Liver (tissue), 9 donors: ENCODE data around the gene PRPF40A. TPM values are rescaled to one million over a fixed set of nuclear protein-coding genes. Genes with fewer than 3 reads are reported as not detected.

Experiments used
- DNase-seq: peaks from one replicate; pipeline ENCODE4 v3.0.0-alpha.2; 2017; ENCODE audit warnings: low spot score
- H3K27ac ChIP-seq, 2 donors: one replicate each; pipeline ENCODE4 v1.7.0; 2013; ENCODE audit warnings: inconsistent platforms in 2 of 2, low read length in 2 of 2, control low read depth in 1 of 2, low read depth in 1 of 2, mild to moderate bottlenecking in 1 of 2
- H3K27me3 ChIP-seq, 4 donors: one replicate each; pipeline versions ENCODE4 v1.6.1 to v1.7.0; 2013; ENCODE audit warnings: low read length in 3 of 4, inconsistent platforms in 1 of 4, mild to moderate bottlenecking in 1 of 4, moderate library complexity in 1 of 4; ENCODE audit not compliant: control insufficient read depth in 4 of 4, insufficient read depth in 4 of 4
- H3K36me3 ChIP-seq, 4 donors: one replicate each; pipeline versions ENCODE4 v1.6.1 to v1.7.0; 2013; ENCODE audit warnings: low read length in 3 of 4, mild to moderate bottlenecking in 3 of 4, low read depth in 1 of 4, moderate library complexity in 1 of 4; ENCODE audit not compliant: control insufficient read depth in 4 of 4, insufficient read depth in 3 of 4
- H3K4me1 ChIP-seq, 4 donors: one replicate each; pipeline versions ENCODE4 v1.6.1 to v1.7.0; 2013; ENCODE audit warnings: low read length in 3 of 4, mild to moderate bottlenecking in 3 of 4, moderate library complexity in 1 of 4; ENCODE audit not compliant: control insufficient read depth in 4 of 4, insufficient read depth in 4 of 4
- H3K4me3 ChIP-seq, 3 donors: one replicate each; pipeline versions ENCODE4 v1.6.1 to v1.7.0; 2013; ENCODE audit warnings: low read length in 3 of 3, control low read depth in 1 of 3, low read depth in 1 of 3, mild to moderate bottlenecking in 1 of 3
- H3K9ac ChIP-seq, 2 donors: one replicate each; pipeline ENCODE4 v1.7.0; 2013; ENCODE audit warnings: low read length in 2 of 2, mild to moderate bottlenecking in 2 of 2, moderate library complexity in 2 of 2, control low read depth in 1 of 2, low read depth in 1 of 2
- H3K9me3 ChIP-seq, 4 donors: one replicate each; pipeline versions ENCODE4 v1.6.1 to v1.7.0; 2013; ENCODE audit warnings: low read length in 3 of 4; ENCODE audit not compliant: control insufficient read depth in 4 of 4
- ATF3 ChIP-seq: IDR thresholded peaks from 2 replicates; pipeline ENCODE4 v1.6.1; 2016; ENCODE audit warnings: antibody characterized with exemption
- CTCF ChIP-seq: fragments of 150-350 bp; IDR thresholded peaks from 2 replicates; pipeline ENCODE4 v1.5.1; 2017; ENCODE audit warnings: improper control_type of control experiment, low read depth, low read length; ENCODE audit not compliant: missing input control
- FOXA1 ChIP-seq: IDR thresholded peaks from 2 replicates; pipeline ENCODE4 v1.6.1; 2016; ENCODE audit warnings: antibody characterized with exemption
- FOXA2 ChIP-seq: IDR thresholded peaks from 2 replicates; pipeline ENCODE4 v1.6.1; 2016; ENCODE audit warnings: antibody characterized with exemption
- GABPA ChIP-seq, 2 donors: IDR thresholded peaks in 1 of 2; conservative IDR thresholded peaks in 1 of 2; 2 replicates each; pipeline ENCODE4 v1.6.1; 2016; ENCODE audit warnings: antibody characterized with exemption in 2 of 2, mild to moderate bottlenecking in 1 of 2, moderate library complexity in 1 of 2
- HNF4A ChIP-seq, 2 donors: conservative IDR thresholded peaks; 2 replicates each; pipeline ENCODE4 v1.6.1; 2016; ENCODE audit warnings: antibody characterized with exemption in 2 of 2, mild to moderate bottlenecking in 2 of 2
- HNF4G ChIP-seq: IDR thresholded peaks from 2 replicates; pipeline ENCODE4 v1.6.1; 2016; ENCODE audit warnings: antibody characterized with exemption
- JUND ChIP-seq, 2 donors: IDR thresholded peaks; 2 replicates each; pipeline ENCODE4 v1.6.1; 2016; ENCODE audit warnings: antibody characterized with exemption in 2 of 2
- MAX ChIP-seq: IDR thresholded peaks from 2 replicates; pipeline ENCODE4 v1.6.1; 2016; ENCODE audit warnings: antibody characterized with exemption
- NR2F2 ChIP-seq: IDR thresholded peaks from 2 replicates; pipeline ENCODE4 v1.6.1; 2016; ENCODE audit warnings: antibody characterized with exemption
- RAD21 ChIP-seq, 2 donors: IDR thresholded peaks; 2 replicates each; pipeline ENCODE4 v1.6.1; 2016; ENCODE audit warnings: antibody characterized with exemption in 2 of 2, mild to moderate bottlenecking in 2 of 2
- RXRA ChIP-seq, 2 donors: IDR thresholded peaks; 2 replicates each; pipeline ENCODE4 v1.6.1; 2017 to 2018; ENCODE audit warnings: antibody characterized with exemption in 2 of 2, mild to moderate bottlenecking in 1 of 2
- YY1 ChIP-seq: IDR thresholded peaks from 2 replicates; pipeline ENCODE4 v1.6.1; 2016; ENCODE audit warnings: antibody characterized with exemption, mild to moderate bottlenecking
- ZBTB33 ChIP-seq: IDR thresholded peaks from 2 replicates; pipeline ENCODE4 v1.6.1; 2016; ENCODE audit warnings: antibody characterized with exemption
- WGBS: extraction: QIAGEN DNeasy Blood & Tissue Kit; methylation state at CpG from one replicate; pipeline ENCODE4 v1.1.7; 2013; 5-methylcytosine and 5-hydroxymethylcytosine counted together
- polyA plus RNA-seq, 2 donors: library from polyadenylated mRNA; stranded (reverse) in 1 of 2; unstranded in 1 of 2; fragments of 200-250 nt in 1 of 2; fragments of >200 nt in 1 of 2; fragmentation: Nextera tagmentation in 1 of 2; extraction: Ambion mirVana in 1 of 2; gene quantifications; one replicate each; pipeline versions ENCODE4 v1.2.1 to v1.2.3, GENCODE V29; 2013 to 2015
- total RNA-seq, 2 donors: library from RNA; depleted of rRNA; stranded (reverse); fragments of >200 nt; gene quantifications; one replicate each; pipeline ENCODE4 v1.2.3, GENCODE V29; 2014
- donor health status: healthy.
- donor health status: healthy.
- donor health status: healthy.
- donor health status: healthy.
- donor health status: healthy.

The PRPF40A gene
- total and polyA plus RNA-seq, 4 donors: 18.8 to 58.1 (median 53.7) TPM

- Histone ChIP-seq H3K9ac (peak overlapping the region; percentile 89 to 96), H3K27me3 (no peaks in the 10 kb centered on the region), H3K4me3 (peak overlapping the region; percentile 80 to 97 (median 93)), H3K9me3 (no peaks in the 10 kb centered on the region), H3K36me3 (peaks cover 0 to 8% (median 2%) of the 10 kb centered on the region in 4 donors), H3K4me1 (peaks cover 5 to 33% (median 23%) of the 10 kb centered on the region in 4 donors), H3K27ac (peak overlapping the region; percentile 81 to 97)
- DNase-seq: no peak
- TF ChIP-seq JUND (IDR thresholded peaks at IDR 0.05): no peak
- no peak for TF ChIP-seq FOXA2
- no peak for TF ChIP-seq ATF3
- no peak for TF ChIP-seq HNF4A (conservative IDR thresholded peaks at IDR 0.05)
- no peak for TF ChIP-seq ZBTB33
- TF ChIP-seq RXRA (IDR thresholded peaks at IDR 0.05): no peak
- TF ChIP-seq HNF4G: no peak
- TF ChIP-seq GABPA (IDR thresholded peaks at IDR 0.05 in 1 of 2, conservative IDR thresholded peaks at IDR 0.05 in 1 of 2): no peak
- TF ChIP-seq RAD21 (IDR thresholded peaks at IDR 0.05): no peak
- WGBS: under 1% methylated on average over 13 of the region's 13 CpGs
Measured at GRCh38 chr2:152716805-152717227, 445 bp downstream of the PRPF40A start.

GRCh38 chr2:152715854-152716428 lies 1.3 kb downstream of the PRPF40A start:
- no peak overlapping the region for H3K27ac ChIP-seq
- WGBS: 22% methylated on average over 8 of the region's 8 CpGs
- peak overlapping the region; percentile 89 to 96 for H3K9ac ChIP-seq
- peaks cover 5 to 33% (median 23%) of the 10 kb centered on the region in 4 donors for H3K4me1 ChIP-seq
- TF ChIP-seq MAX: no peak
- TF ChIP-seq JUND (IDR thresholded peaks at IDR 0.05): no peak
- no peak for TF ChIP-seq YY1
- TF ChIP-seq HNF4A (conservative IDR thresholded peaks at IDR 0.05): no peak
- TF ChIP-seq ZBTB33: no peak
- no peak for TF ChIP-seq FOXA1
- TF ChIP-seq CTCF: peak; percentile 7
- TF ChIP-seq NR2F2: no peak
- TF ChIP-seq GABPA (IDR thresholded peaks at IDR 0.05 in 1 of 2, conservative IDR thresholded peaks at IDR 0.05 in 1 of 2): no peak
- no peaks in the 10 kb centered on the region for H3K9me3 ChIP-seq
- H3K4me3 ChIP-seq: peak overlapping the region; percentile 80 to 97 (median 93)
- H3K36me3 ChIP-seq: peaks cover 0 to 12% (median 2%) of the 10 kb centered on the region in 4 donors
- H3K27me3 ChIP-seq: no peaks in the 10 kb centered on the region
- no peak for DNase-seq
